ENCODE results near the gene ITGA7.
A peak's percentile ranks its signal among the peaks of the same experiment; 100 is the strongest.

Gene ITGA7

DNA sequence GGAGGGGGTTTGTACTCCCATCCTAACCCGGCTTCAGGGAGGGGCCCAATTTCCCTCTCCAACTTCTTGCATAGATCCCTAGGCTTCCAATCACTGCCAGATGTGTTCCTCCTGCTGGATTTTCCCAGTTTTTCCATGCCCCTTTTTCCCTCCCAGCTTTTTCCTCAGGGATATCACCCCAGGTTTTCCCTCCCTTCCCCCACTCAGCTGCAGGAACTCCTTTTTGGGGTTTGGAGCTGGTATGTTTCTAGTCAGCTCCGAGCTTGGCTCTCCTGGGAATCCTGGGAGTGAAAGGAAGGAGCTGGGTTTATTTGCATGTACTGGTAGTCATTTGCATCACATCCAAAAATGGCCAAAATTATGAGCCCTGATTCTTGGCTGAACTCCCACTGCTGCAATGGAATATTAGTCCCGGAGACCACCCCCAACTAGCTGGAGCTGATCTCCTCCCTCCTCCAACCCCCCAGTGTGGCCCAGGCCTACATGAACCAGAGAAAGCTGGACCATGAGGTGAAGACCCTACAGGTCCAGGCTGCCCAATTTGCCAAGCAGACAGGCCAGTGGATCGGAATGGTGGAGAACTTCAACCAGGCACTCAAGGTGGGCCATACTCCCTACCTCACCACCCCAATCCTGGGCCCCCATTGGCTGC, 11.0 kb upstream of the ITGA7 start:
- peaks cover 8% of the 10 kb centered on the region for H3K27me3 Mint-ChIP-seq
- CTCF ChIA-PET = interaction anchor here (0.9 to 11.3 kb wide), 2 partner anchors 10 to 17 kb away, joined by 4 to 166 read pairs; partner anchors contain the start of gene CD63
- H3K9me3 Mint-ChIP-seq = no peaks in the 10 kb centered on the region
- no peak for DNase-seq
- peaks cover 16% of the 10 kb centered on the region for H3K36me3 Mint-ChIP-seq
- H3K27ac Mint-ChIP-seq = peak overlapping the region; percentile 62
- H3K4me3 Mint-ChIP-seq = no peak overlapping the region
- peaks cover 49% of the 10 kb centered on the region for H3K4me1 Mint-ChIP-seq

DNA sequence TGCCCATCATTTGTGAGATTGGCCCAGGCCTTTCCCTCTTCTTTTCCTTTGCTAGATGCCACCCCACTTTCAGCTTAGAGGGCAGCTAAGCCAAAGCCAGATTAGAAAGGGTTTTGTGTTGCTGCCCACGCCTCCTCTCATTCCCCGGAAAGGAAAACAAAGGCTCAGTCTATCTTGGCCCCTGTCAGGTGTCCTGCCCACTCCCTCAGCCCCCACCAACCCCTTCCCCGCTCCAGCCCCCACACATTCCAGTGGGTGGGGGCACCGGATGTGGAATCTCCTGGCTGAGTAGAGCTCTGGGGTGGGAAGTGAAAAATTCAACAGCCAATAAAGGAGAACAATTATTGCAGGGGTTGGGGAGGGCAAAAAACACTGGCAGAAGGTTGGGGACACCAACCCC, 10.3 kb upstream of the ITGA7 start:
- Mint-ChIP-seq H3K36me3 (peaks cover 16% of the 10 kb centered on the region), H3K4me1 (peaks cover 49% of the 10 kb centered on the region), H3K4me3 (peak overlapping the region; percentile 90), H3K27ac (peak overlapping the region; percentile 17), H3K9me3 (no peaks in the 10 kb centered on the region), H3K27me3 (peaks cover 11% of the 10 kb centered on the region)
- no peak for DNase-seq
- CTCF ChIA-PET = interaction anchor here (11.3 kb wide), 1 partner anchor 18 kb away, joined by 166 read pairs; no protein-coding TSS in a partner anchor

- H3K27ac Mint-ChIP-seq = peak overlapping the region; percentile 65
- H3K9me3 Mint-ChIP-seq = no peaks in the 10 kb centered on the region
- H3K4me3 Mint-ChIP-seq = peak overlapping the region; percentile 90
- CTCF ChIA-PET = interaction anchor here (0.9 to 11.3 kb wide), 4 partner anchors 8 to 73 kb away, joined by 3 to 166 read pairs (median 6); no protein-coding TSS in a partner anchor
- peaks cover 16% of the 10 kb centered on the region for H3K36me3 Mint-ChIP-seq
- H3K4me1 Mint-ChIP-seq = peaks cover 49% of the 10 kb centered on the region
- peaks cover 18% of the 10 kb centered on the region for H3K27me3 Mint-ChIP-seq
- no peak for DNase-seq
These were observed 9.6 kb upstream of the ITGA7 start for GRCh38 chr12:55717011-55718007.

DNA sequence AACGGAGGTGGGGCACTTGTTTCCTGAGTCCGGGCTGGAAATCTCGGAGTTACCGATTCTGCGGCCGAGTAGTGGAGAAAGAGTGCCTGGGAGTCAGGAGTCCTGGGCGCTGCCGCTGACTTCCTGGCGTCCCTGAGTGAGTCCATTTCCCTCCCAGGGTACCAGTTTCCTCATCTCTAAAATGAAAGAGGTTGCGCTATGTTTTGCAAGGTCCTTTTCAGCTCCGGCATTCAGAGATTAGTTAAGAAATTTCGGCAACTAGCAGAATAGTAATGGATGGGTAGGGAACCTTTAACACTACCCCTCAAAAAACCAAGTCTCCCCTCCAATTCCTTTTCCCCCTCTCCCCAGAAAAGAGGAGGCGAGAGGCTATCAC, 8.9 kb upstream of the ITGA7 start:
- Mint-ChIP-seq H3K4me3 (peak overlapping the region; percentile 90), H3K27ac (peak overlapping the region; percentile 94), H3K36me3 (peaks cover 16% of the 10 kb centered on the region), H3K27me3 (peaks cover 26% of the 10 kb centered on the region), H3K4me1 (peaks cover 49% of the 10 kb centered on the region), H3K9me3 (no peaks in the 10 kb centered on the region)
- no peak for DNase-seq
- CTCF ChIA-PET = interaction anchor here (1.2 to 11.3 kb wide), 4 partner anchors 8 to 28 kb away, joined by 3 to 166 read pairs (median 6); no protein-coding TSS in a partner anchor

- peak; percentile 96 for DNase-seq
- Mint-ChIP-seq H3K36me3 (peaks cover 16% of the 10 kb centered on the region), H3K4me1 (peaks cover 49% of the 10 kb centered on the region), H3K27me3 (peaks cover 26% of the 10 kb centered on the region), H3K27ac (peak within 1 kb of the TSS; percentile 94), H3K9me3 (no peaks in the 10 kb centered on the region), H3K4me3 (peak within 1 kb of the TSS; percentile 90)
- CTCF ChIA-PET = interaction anchor here (0.7 to 11.3 kb wide), 4 partner anchors 9 to 70 kb away, joined by 3 to 166 read pairs (median 4); no protein-coding TSS in a partner anchor
These were observed 8.3 kb upstream of the ITGA7 start, which contains the start of gene BLOC1S1 for GRCh38 chr12:55715833-55716581. Gene BLOC1S1, plus strand, starts transcription at chr12:55716046. Its CDS starts 6 bp downstream, at chr12:55716052.

DNA sequence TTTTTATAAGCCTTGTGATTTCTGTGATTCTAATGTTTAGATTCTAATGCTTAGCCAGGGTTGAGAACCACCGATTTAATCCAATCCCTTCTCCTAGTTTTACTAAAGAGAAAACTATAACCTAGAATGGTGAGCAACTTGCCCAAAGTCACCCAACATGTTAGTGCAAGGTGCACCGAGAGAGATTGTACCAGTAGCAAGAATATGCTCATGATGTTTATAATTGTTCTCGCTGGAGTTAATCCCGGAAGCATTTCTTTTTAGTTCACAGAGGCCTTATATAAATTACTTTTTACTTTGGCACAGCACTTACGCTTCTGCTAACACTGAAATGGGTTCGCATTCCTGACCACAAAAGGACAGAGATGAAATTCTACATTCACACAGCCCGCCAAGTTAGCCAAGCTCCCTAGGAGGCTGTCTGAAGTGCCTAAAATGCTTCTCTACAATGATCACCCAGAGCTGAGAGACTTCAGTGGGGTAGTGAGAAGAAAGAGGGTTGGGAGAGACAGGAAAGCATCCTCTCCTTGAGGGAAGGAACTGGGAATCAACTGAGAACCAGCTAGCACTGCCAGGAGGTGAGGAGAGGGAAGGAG, 7.6 kb upstream of the ITGA7 start:
- Mint-ChIP-seq H3K27me3 (peaks cover 33% of the 10 kb centered on the region), H3K36me3 (peaks cover 16% of the 10 kb centered on the region), H3K9me3 (no peaks in the 10 kb centered on the region), H3K4me3 (peak overlapping the region; percentile 90), H3K4me1 (peaks cover 42% of the 10 kb centered on the region), H3K27ac (peak overlapping the region; percentile 94)
- DNase-seq = no peak
- CTCF ChIA-PET = interaction anchor here (0.7 to 11.3 kb wide), 3 partner anchors 21 to 70 kb away, joined by 3 to 166 read pairs (median 3); no protein-coding TSS in a partner anchor

- no peak for DNase-seq
- CTCF ChIA-PET = no interaction called here
- Mint-ChIP-seq H3K27me3 (peaks cover 48% of the 10 kb centered on the region), H3K36me3 (peaks cover 12% of the 10 kb centered on the region), H3K4me3 (no peak overlapping the region), H3K27ac (no peak overlapping the region), H3K4me1 (peaks cover 38% of the 10 kb centered on the region), H3K9me3 (no peaks in the 10 kb centered on the region)
These were observed 6.0 kb upstream of the ITGA7 start for GRCh38 chr12:55713721-55714120.

DNA sequence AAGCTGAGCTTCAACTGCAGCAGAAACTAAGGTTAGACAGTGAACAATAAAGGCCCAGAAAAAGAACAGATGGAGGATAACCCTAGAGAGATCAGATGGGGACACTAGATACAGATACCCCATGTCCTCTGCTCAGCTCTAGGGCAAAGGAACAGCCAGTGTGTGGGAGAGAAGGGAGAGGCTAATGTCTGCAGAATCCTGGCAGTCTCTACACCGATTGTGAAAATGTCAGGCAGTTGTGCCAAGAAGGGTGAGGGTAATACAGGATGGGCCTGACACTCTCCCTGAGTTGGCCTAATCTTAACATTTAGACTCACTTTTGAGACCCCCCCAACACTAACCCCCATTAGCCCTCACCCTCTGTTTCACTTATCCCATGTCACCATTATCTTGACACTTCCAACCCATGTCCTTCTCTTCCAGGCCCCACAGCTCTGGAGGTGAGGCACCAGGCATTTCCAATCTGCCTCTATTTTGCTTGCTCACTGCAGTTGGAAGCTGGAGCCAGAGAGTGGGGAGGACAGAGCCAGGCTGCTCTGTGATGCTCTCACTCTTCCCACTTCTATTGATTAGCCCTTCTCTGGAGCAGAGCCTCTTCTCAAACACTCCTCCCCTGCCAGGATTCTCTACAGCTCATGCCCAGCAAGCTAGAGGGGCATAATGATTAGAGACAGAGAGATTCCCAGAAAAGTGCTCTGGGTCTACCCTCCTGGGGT, 5.2 kb upstream of the ITGA7 start:
- no peak overlapping the region for H3K27ac Mint-ChIP-seq
- no peak overlapping the region for H3K4me3 Mint-ChIP-seq
- CTCF ChIA-PET = no interaction called here
- H3K9me3 Mint-ChIP-seq = no peaks in the 10 kb centered on the region
- DNase-seq = no peak
- H3K4me1 Mint-ChIP-seq = peaks cover 37% of the 10 kb centered on the region
- peaks cover 57% of the 10 kb centered on the region for H3K27me3 Mint-ChIP-seq
- peaks cover 6% of the 10 kb centered on the region for H3K36me3 Mint-ChIP-seq

GRCh38 chr12:55711786-55712553, 4.3 kb upstream of the ITGA7 start:
- Mint-ChIP-seq H3K36me3 (peaks cover 6% of the 10 kb centered on the region), H3K27me3 (peaks cover 65% of the 10 kb centered on the region), H3K9me3 (no peaks in the 10 kb centered on the region), H3K27ac (no peak overlapping the region), H3K4me1 (peaks cover 33% of the 10 kb centered on the region), H3K4me3 (no peak overlapping the region)
- no peak for DNase-seq
- CTCF ChIA-PET = interaction anchor here (0.5 to 1.2 kb wide), 2 partner anchors 13 to 962 kb away, joined by 3 to 4 read pairs; no protein-coding TSS in a partner anchor

DNA sequence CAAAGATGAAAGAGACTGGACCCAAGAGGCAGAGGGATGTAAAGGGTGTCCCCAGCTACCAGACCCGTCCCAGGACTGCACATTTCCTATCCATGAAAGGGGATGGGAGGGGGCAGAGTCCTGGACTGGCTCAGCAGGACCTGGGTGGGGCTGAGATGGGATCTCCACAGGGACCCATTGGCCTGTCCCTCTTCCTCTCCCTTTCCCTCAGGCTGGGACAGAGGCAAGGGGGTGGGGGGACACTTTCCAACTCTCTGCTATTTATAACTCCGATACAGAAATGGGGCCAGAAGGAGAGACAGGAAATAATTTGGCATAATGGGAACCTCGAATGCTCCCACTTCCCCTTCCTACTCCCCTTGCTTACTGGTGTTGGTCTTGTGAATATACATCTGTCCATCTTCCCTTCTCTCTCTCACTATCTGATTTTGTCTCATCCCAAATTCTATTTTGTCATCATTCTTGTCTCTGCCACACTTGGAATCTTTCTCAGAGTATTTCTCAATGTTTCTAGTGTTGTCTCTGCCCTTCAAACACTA, 1.1 kb upstream of the ITGA7 start:
- Mint-ChIP-seq H3K27me3 (peaks cover 81% of the 10 kb centered on the region), H3K4me3 (peak overlapping the region; percentile 76), H3K4me1 (peaks cover 20% of the 10 kb centered on the region), H3K9me3 (no peaks in the 10 kb centered on the region), H3K36me3 (no peaks in the 10 kb centered on the region), H3K27ac (no peak overlapping the region)
- CTCF ChIA-PET = no interaction called here
- DNase-seq = no peak

DNA sequence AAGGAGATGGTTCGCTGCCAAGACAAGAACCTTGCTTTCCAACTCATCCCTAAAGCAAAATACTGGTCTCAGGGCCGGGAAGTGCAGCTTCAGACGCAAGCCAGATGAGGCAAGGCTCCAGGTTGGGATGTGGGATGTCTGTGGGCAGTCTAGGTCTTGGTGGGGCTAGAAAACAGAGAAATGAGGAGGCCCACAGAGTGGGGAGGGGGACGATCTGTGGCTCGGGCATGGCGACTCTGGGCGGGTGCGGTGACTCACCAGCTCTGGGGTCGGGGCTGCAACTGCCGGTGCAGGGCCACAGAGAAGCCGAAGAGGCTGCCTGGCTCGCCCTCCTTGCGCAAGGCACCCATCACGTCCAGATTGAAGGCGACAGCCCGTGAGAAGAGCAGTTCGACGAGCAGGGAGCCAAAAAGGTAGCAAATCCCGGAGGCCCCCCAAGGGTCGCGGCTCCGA, 459 bp downstream of the ITGA7 start:
- H3K9me3 Mint-ChIP-seq = no peaks in the 10 kb centered on the region
- peaks cover 20% of the 10 kb centered on the region for H3K4me1 Mint-ChIP-seq
- no peak for DNase-seq
- no peaks in the 10 kb centered on the region for H3K36me3 Mint-ChIP-seq
- peak overlapping the region; percentile 76 for H3K4me3 Mint-ChIP-seq
- H3K27me3 Mint-ChIP-seq = peaks cover 74% of the 10 kb centered on the region
- CTCF ChIA-PET = interaction anchor here (0.6 to 2.4 kb wide), 3 partner anchors 50 to 62 kb away, joined by 3 to 8 read pairs (median 6); no protein-coding TSS in a partner anchor
- no peak overlapping the region for H3K27ac Mint-ChIP-seq
